ENCODE measurements around the gene PROM2. TPM values are rescaled to one million over a fixed set of nuclear protein-coding genes. Genes with fewer than 3 reads are reported as not detected.

The PROM2 gene
- polyA plus RNA-seq, 1 donor (not counting 4 experiments of a cell fraction or from before 2014, with no cell fraction given), result 11.4 TPM

GRCh38 chr2:95313296-95314131 is 39.3 kb downstream of the PROM2 start:
- no peaks in the 10 kb centered on the region for H3K79me2 ChIP-seq (ENCODE audit: control insufficient read depth, insufficient read depth, low read length)
- H3K9me3 ChIP-seq (ENCODE audit: control insufficient read depth, low read depth, low read length), result no peaks in the 10 kb centered on the region
- H2AFZ ChIP-seq (ENCODE audit: control insufficient read depth, low read length), result no peak overlapping the region
- no peak for FAIRE-seq
- H3K27ac ChIP-seq (ENCODE audit: control insufficient read depth, insufficient read depth, low read length), result no peak overlapping the region
- no peak overlapping the region for H3K4me2 ChIP-seq (ENCODE audit: control insufficient read depth, extremely low read depth, insufficient read depth, low read depth, low read length)
- H3K9ac ChIP-seq (ENCODE audit: control insufficient read depth, extremely low read depth, insufficient read depth, low read length), result no peak overlapping the region
- H3K9me1 ChIP-seq (ENCODE audit: control insufficient read depth, extremely low read depth, insufficient read depth, low read length), result peaks cover 2% of the 10 kb centered on the region
- H3K4me3 ChIP-seq (ENCODE audit: control insufficient read depth in 2 of 3, extremely low read depth in 1 of 3, insufficient read depth in 2 of 3, low read depth in 1 of 3, low read length in 3 of 3), result no peak overlapping the region
- peaks cover 38% of the 10 kb centered on the region for H3K4me1 ChIP-seq (ENCODE audit: control insufficient read depth, extremely low read depth, insufficient read depth, low read length)
- H3K36me3 ChIP-seq (ENCODE audit: control insufficient read depth in 2 of 2, extremely low read depth in 1 of 2, insufficient read depth in 2 of 2, low read length in 2 of 2), result no peaks in the 10 kb centered on the region
- no peak for DNase-seq (ENCODE audit: low read depth, low spot score)
- H3K27me3 ChIP-seq (ENCODE audit: control insufficient read depth, extremely low read depth, insufficient read depth, low read length), result peaks cover 52% of the 10 kb centered on the region
- peaks cover 3% of the 10 kb centered on the region for H4K20me1 ChIP-seq (ENCODE audit: control insufficient read depth, extremely low read depth, insufficient read depth, low read length)
- TF ChIP-seq CTCF (optimal IDR thresholded peaks at IDR 0.05 in 1 of 3, IDR thresholded peaks at IDR 0.05 in 1 of 3, conservative IDR thresholded peaks at IDR 0.05 in 1 of 3; ENCODE audit: extremely low read depth in 1 of 3, insufficient read depth in 2 of 3, low read length in 3 of 3) (no peak), EZH2 (IDR thresholded peaks at IDR 0.05; ENCODE audit: low read length) (no peak)
- dilution Hi-C loops (cut with MboI; ENCODE audit: extremely low pct_ligation_motif_present, low sequenced_read_pairs), result no loop called here

GRCh38 chr2:95314598-95314963 is 40.3 kb downstream of the PROM2 start:
- Histone ChIP-seq H2AFZ (ENCODE audit: control insufficient read depth, low read length) (no peak overlapping the region), H3K27me3 (ENCODE audit: control insufficient read depth, extremely low read depth, insufficient read depth, low read length) (peaks cover 59% of the 10 kb centered on the region), H3K9ac (ENCODE audit: control insufficient read depth, extremely low read depth, insufficient read depth, low read length) (no peak overlapping the region), H3K9me1 (ENCODE audit: control insufficient read depth, extremely low read depth, insufficient read depth, low read length) (peaks cover 2% of the 10 kb centered on the region), H3K4me3 (ENCODE audit: control insufficient read depth in 2 of 3, extremely low read depth in 1 of 3, insufficient read depth in 2 of 3, low read depth in 1 of 3, low read length in 3 of 3) (no peak overlapping the region), H3K36me3 (ENCODE audit: control insufficient read depth in 2 of 2, extremely low read depth in 1 of 2, insufficient read depth in 2 of 2, low read length in 2 of 2) (no peaks in the 10 kb centered on the region), H3K4me2 (ENCODE audit: control insufficient read depth, extremely low read depth, insufficient read depth, low read depth, low read length) (no peak overlapping the region), H4K20me1 (ENCODE audit: control insufficient read depth, extremely low read depth, insufficient read depth, low read length) (peaks cover 3% of the 10 kb centered on the region), H3K27ac (ENCODE audit: control insufficient read depth, insufficient read depth, low read length) (no peak overlapping the region), H3K4me1 (ENCODE audit: control insufficient read depth, extremely low read depth, insufficient read depth, low read length) (peaks cover 38% of the 10 kb centered on the region), H3K79me2 (ENCODE audit: control insufficient read depth, insufficient read depth, low read length) (no peaks in the 10 kb centered on the region), H3K9me3 (ENCODE audit: control insufficient read depth, low read depth, low read length) (no peaks in the 10 kb centered on the region)
- no peak for FAIRE-seq
- TF ChIP-seq EZH2 (IDR thresholded peaks at IDR 0.05; ENCODE audit: low read length) (no peak), CTCF (optimal IDR thresholded peaks at IDR 0.05 in 1 of 3, IDR thresholded peaks at IDR 0.05 in 1 of 3, conservative IDR thresholded peaks at IDR 0.05 in 1 of 3; ENCODE audit: extremely low read depth in 1 of 3, insufficient read depth in 2 of 3, low read length in 3 of 3) (no peak)
- no peak for DNase-seq (ENCODE audit: low read depth, low spot score)
- dilution Hi-C loops (cut with MboI; ENCODE audit: extremely low pct_ligation_motif_present, low sequenced_read_pairs), result no loop called here

Data from keratinocyte (primary cell).